Endodermal cell (in vitro differentiated cells): ENCODE results near the gene C16orf87. TPM values are rescaled to one million over a fixed set of nuclear protein-coding genes. Genes with fewer than 3 reads are reported as not detected.

Experiments
- DNase-seq: peaks from one replicate; pipeline ENCODE4 v3.0.0-alpha.2; 2017
- H3K27ac ChIP-seq: 2 replicates; pipeline ENCODE4 v1.5.1; 2013; ENCODE audit warnings: mild to moderate bottlenecking, low read depth, low read length, moderate library complexity
- H3K27me3 ChIP-seq: 2 replicates; pipeline ENCODE4 v1.6.1; 2013; ENCODE audit warnings: mild to moderate bottlenecking, low read length, moderate library complexity; ENCODE audit not compliant: insufficient read depth, control insufficient read depth, poor library complexity, severe bottlenecking
- H3K36me3 ChIP-seq: 2 replicates; pipeline ENCODE4 v1.7.0; 2013; ENCODE audit warnings: mild to moderate bottlenecking, low read length, moderate library complexity; ENCODE audit not compliant: control insufficient read depth, insufficient read depth
- H3K4me1 ChIP-seq: one replicate; pipeline ENCODE4 v1.7.0; 2013; ENCODE audit warnings: low read length; ENCODE audit not compliant: control insufficient read depth, insufficient read depth
- H3K4me3 ChIP-seq: 2 replicates; pipeline ENCODE4 v1.5.1; 2013; ENCODE audit warnings: mild to moderate bottlenecking, low read length, moderate library complexity
- H3K9ac ChIP-seq: 2 replicates; pipeline ENCODE4 v1.6.1; 2013; ENCODE audit warnings: mild to moderate bottlenecking, low read length, moderate library complexity; ENCODE audit not compliant: poor library complexity, severe bottlenecking; ENCODE audit errors: extremely low read depth
- H3K9me3 ChIP-seq: 2 replicates; pipeline ENCODE4 v1.6.1; 2013; ENCODE audit warnings: mild to moderate bottlenecking, low read length, moderate library complexity; ENCODE audit not compliant: control insufficient read depth
- H3K27ac Mint-ChIP-seq: 2 replicates; pipeline ENCODE4 v1.8.0; 2020; ENCODE audit warnings: mixed read lengths
- H3K27me3 Mint-ChIP-seq: 2 replicates; pipeline ENCODE4 v1.8.0; 2021; ENCODE audit warnings: mild to moderate bottlenecking, mixed read lengths; ENCODE audit not compliant: insufficient read depth
- H3K36me3 Mint-ChIP-seq: 2 replicates; pipeline ENCODE4 v1.8.0; 2020; ENCODE audit warnings: low read depth, mixed read lengths
- H3K4me1 Mint-ChIP-seq: 2 replicates; pipeline ENCODE4 v1.8.0; 2020; ENCODE audit warnings: mixed read lengths
- H3K4me3 Mint-ChIP-seq: 2 replicates; pipeline ENCODE4 v1.8.0; 2020; ENCODE audit warnings: mild to moderate bottlenecking, moderate library complexity, mixed read lengths
- H3K9me3 Mint-ChIP-seq: 2 replicates; pipeline ENCODE4 v1.8.0; 2020; ENCODE audit warnings: mild to moderate bottlenecking, mixed read lengths
- WGBS, 2 experiments: methylation state at CpG; one replicate each; pipeline versions ENCODE4 v1.1.5 to v1.1.7; 2013; ENCODE audit warnings: missing lambda C conversion rate in 2 of 2, mixed read lengths in 1 of 2; ENCODE audit not compliant: insufficient coverage in 1 of 2, insufficient read length in 1 of 2; 5-methylcytosine and 5-hydroxymethylcytosine counted together
- total RNA-seq, 2 donors: library from RNA; stranded (reverse); fragmentation: NEBNext Ultra II Directional in 1 of 2; extraction: Animal tissue kit (Norgen Biotek cat#: 25700) in 1 of 2; gene quantifications; 2 replicates in 1 of 2; 3 replicates in 1 of 2; pipeline ENCODE4 v1.2.1, GENCODE V29; 2021
- TF ChIP-seq, protein P1 (sequence below): fragments of 200-600 bp; sonication (generic); conservative IDR thresholded peaks from 2 replicates; pipeline ENCODE4 v1.5.0; 2021; ENCODE audit warnings: antibody characterized with exemption, mild to moderate bottlenecking

C16orf87 gene
- total RNA-seq, 2 donors from 2014 or later, result 20.6 to 22.7 TPM

DNA sequence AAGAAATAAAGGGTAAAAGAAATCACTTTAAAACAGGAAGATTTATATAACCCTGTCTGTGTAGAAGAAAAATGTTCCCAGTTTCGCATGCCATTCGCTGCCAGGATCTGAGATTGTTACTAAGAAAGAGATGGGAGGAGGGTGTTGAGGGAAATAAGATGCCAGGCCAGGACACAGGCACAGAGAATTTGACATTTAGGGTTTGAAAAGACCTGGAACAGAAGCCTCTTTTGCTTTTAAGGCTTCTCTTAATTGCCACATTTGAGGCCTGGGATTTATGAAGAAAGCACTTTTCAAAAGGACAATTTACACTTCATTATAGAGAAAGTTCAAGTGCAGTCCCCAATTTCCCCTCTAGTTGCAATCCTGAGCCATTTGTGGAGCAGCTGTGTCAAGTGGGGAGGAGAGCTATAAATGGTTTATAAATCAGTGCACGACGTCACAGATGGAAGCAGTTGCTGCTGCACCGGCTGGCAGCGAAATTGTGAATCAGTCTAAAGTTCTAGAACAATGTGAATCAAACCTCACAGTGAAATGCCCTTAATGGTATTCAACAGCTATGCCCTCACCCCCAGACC, 26.5 kb upstream of the C16orf87 start:
- DNase-seq, result no peak

GRCh38 chr16:46855389-46855788, 24.4 kb upstream of the C16orf87 start:
- WGBS, 2 experiments, result 72% methylated on average over 4 of the region's 4 CpGs; no CpG with 5 or more reads in 1 of the 2 experiments
- peaks cover 12% of the 10 kb centered on the region for H3K4me1 Mint-ChIP-seq
- no peaks in the 10 kb centered on the region for H3K27me3 ChIP-seq
- no peak for DNase-seq
- H3K4me3 ChIP-seq, result no peak overlapping the region
- no peaks in the 10 kb centered on the region for H3K9me3 ChIP-seq
- TF ChIP-seq, protein P1, sequence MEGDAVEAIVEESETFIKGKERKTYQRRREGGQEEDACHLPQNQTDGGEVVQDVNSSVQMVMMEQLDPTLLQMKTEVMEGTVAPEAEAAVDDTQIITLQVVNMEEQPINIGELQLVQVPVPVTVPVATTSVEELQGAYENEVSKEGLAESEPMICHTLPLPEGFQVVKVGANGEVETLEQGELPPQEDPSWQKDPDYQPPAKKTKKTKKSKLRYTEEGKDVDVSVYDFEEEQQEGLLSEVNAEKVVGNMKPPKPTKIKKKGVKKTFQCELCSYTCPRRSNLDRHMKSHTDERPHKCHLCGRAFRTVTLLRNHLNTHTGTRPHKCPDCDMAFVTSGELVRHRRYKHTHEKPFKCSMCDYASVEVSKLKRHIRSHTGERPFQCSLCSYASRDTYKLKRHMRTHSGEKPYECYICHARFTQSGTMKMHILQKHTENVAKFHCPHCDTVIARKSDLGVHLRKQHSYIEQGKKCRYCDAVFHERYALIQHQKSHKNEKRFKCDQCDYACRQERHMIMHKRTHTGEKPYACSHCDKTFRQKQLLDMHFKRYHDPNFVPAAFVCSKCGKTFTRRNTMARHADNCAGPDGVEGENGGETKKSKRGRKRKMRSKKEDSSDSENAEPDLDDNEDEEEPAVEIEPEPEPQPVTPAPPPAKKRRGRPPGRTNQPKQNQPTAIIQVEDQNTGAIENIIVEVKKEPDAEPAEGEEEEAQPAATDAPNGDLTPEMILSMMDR, result no peak
- no peak overlapping the region for H3K27ac Mint-ChIP-seq
- H3K4me3 Mint-ChIP-seq, result no peak overlapping the region
- H3K4me1 ChIP-seq, result no peaks in the 10 kb centered on the region
- no peak overlapping the region for H3K27ac ChIP-seq
- H3K9me3 Mint-ChIP-seq, result no peaks in the 10 kb centered on the region
- no peaks in the 10 kb centered on the region for H3K36me3 Mint-ChIP-seq
- no peak overlapping the region for H3K9ac ChIP-seq
- H3K36me3 ChIP-seq, result no peaks in the 10 kb centered on the region
- H3K27me3 Mint-ChIP-seq, result no peaks in the 10 kb centered on the region

More for the DNA sequence above, 26.5 kb upstream of the C16orf87 start:
- Histone ChIP-seq H3K36me3 (no peaks in the 10 kb centered on the region), H3K9ac (no peak overlapping the region), H3K4me3 (no peak overlapping the region), H3K4me1 (no peaks in the 10 kb centered on the region), H3K9me3 (no peaks in the 10 kb centered on the region), H3K27me3 (no peaks in the 10 kb centered on the region), H3K27ac (no peak overlapping the region)
- Mint-ChIP-seq H3K27ac (no peak overlapping the region), H3K4me1 (peaks cover 6% of the 10 kb centered on the region), H3K4me3 (no peak overlapping the region), H3K36me3 (no peaks in the 10 kb centered on the region), H3K27me3 (no peaks in the 10 kb centered on the region), H3K9me3 (peaks cover 4% of the 10 kb centered on the region)
- TF ChIP-seq, protein P1, result peak; percentile 60
- WGBS, 2 experiments, result 75 to 91% methylated on average over 6 of the region's 6 CpGs

DNA sequence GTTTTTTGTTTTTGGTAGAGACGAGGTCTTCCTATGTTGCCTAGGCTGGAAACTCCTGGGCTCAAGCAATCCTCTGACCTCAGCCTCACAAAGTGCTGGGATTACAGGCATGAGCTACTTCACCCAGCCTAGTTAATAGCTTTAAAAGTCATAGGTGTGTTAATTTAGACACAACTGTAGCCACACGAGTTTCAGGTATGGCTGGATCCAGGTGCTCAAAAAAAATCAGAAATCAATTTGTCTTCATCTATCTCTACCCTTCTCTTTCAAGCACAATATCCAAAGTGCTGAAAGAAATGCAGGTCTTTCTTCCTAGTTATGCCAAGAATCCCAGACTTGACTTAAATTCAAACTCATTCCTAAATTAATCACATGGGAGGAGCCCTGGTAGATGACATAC, 23.9 kb upstream of the C16orf87 start:
- Histone ChIP-seq H3K9me3 (no peaks in the 10 kb centered on the region), H3K4me3 (no peak overlapping the region), H3K36me3 (no peaks in the 10 kb centered on the region), H3K27ac (no peak overlapping the region), H3K27me3 (no peaks in the 10 kb centered on the region), H3K9ac (no peak overlapping the region), H3K4me1 (no peaks in the 10 kb centered on the region)
- H3K36me3 Mint-ChIP-seq, result no peaks in the 10 kb centered on the region
- H3K9me3 Mint-ChIP-seq, result no peaks in the 10 kb centered on the region
- DNase-seq, result no peak
- no peak overlapping the region for H3K4me3 Mint-ChIP-seq
- no peak overlapping the region for H3K27ac Mint-ChIP-seq
- WGBS, 2 experiments, result 83 to 94% methylated on average over 2 of the region's 2 CpGs
- H3K4me1 Mint-ChIP-seq, result peaks cover 12% of the 10 kb centered on the region
- H3K27me3 Mint-ChIP-seq, result no peaks in the 10 kb centered on the region
- TF ChIP-seq, protein P1, result no peak
